UCSD-AML1 (cell line): ENCODE results near the gene SLIT1.

Experiments used
- DNase-seq: peaks from one replicate; lab custom pipeline; 2025; ENCODE audit not compliant: unreplicated experiment; lab: John Stamatoyannopoulos, UW

Gene SLIT1

GRCh38 chr10:96982149-96982930, 203.4 kb downstream of the SLIT1 start:
- DNase-seq, result no peak

GRCh38 chr10:96978621-96979154, 207.1 kb downstream of the SLIT1 start:
- DNase-seq, result no peak

- no peak for DNase-seq
Measured at GRCh38 chr10:96975136-96975535, 210.6 kb downstream of the SLIT1 start.

- no peak for DNase-seq
Measured at GRCh38 chr10:96973809-96974747, 211.7 kb downstream of the SLIT1 start.

- DNase-seq, result no peak
Measured at GRCh38 chr10:96972264-96972663, 213.5 kb downstream of the SLIT1 start.

GRCh38 chr10:96971324-96971723, 214.4 kb downstream of the SLIT1 start:
- DNase-seq, result no peak

GRCh38 chr10:96968682-96969423, 216.9 kb downstream of the SLIT1 start:
- DNase-seq, result no peak

GRCh38 chr10:96967847-96968246, 217.9 kb downstream of the SLIT1 start:
- DNase-seq, result no peak

GRCh38 chr10:96964131-96964530, 221.6 kb downstream of the SLIT1 start:
- no peak for DNase-seq

GRCh38 chr10:96960872-96961271, 224.9 kb downstream of the SLIT1 start:
- no peak for DNase-seq

GRCh38 chr10:96959733-96960132, 226.0 kb downstream of the SLIT1 start:
- DNase-seq, result no peak

GRCh38 chr10:96958071-96958470, 227.7 kb downstream of the SLIT1 start:
- no peak for DNase-seq

GRCh38 chr10:96955794-96956193, 230.0 kb downstream of the SLIT1 start:
- no peak for DNase-seq

- DNase-seq, result no peak
Measured at GRCh38 chr10:96951954-96952353, 233.8 kb downstream of the SLIT1 start.

GRCh38 chr10:96949039-96949683, 236.6 kb downstream of the SLIT1 start:
- DNase-seq, result no peak
